ENCODE results near the gene EFCAB6. TPM values are rescaled to one million over a fixed set of nuclear protein-coding genes. Genes with fewer than 3 reads are reported as not detected.

EFCAB6 gene
- total and polyA plus RNA-seq, 9 of the 15 experiments (the other 6 are each of a cell fraction or from before 2014, with no cell fraction given) = 0.06 TPM; not detected in 8

GRCh38 chr22:43737150-43737828 is 74.8 kb downstream of the EFCAB6 start (continued):
- TF ChIP-seq ETS1 (conservative IDR thresholded peaks at IDR 0.05; ENCODE audit: control insufficient read depth, low read depth, low read length) (no peak), SPI1 (IDR thresholded peaks at IDR 0.05; ENCODE audit: borderline replicate concordance, low read depth, low read length) (no peak), ZNF217 (CRISPR knock-in tag; IDR thresholded peaks at IDR 0.05) (no peak), NR3C1 (CRISPR knock-in tag; IDR thresholded peaks at IDR 0.05) (no peak)

DNA sequence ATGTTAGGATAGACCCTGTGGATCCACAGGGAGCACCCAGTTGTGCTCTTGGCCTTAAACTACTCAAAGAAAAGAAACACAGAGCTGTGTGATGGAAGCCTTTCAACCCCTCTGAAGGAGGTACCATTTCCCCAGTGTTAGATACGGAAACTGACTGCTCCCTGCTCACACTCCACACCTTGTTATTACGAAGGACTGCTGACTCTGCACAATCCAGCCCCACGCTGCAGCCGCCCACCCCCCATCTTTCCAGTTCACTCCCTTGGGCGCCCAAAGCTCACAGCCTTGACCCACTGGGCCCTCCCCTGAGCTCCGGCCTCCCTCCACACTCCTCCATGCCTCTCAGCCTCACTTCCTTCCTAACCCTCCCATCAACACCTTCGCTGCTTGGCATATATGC is 75.5 kb downstream of the EFCAB6 start:
- peak; percentile 38 for TF ChIP-seq ZNF316 (IDR thresholded peaks at IDR 0.05)
- peak; percentile 43; the same call in 1 of the 2 replicates for TF ChIP-seq MAFK (IDR thresholded peaks at IDR 0.05; ENCODE audit: low read length)
- TF ChIP-seq C11orf30 (IDR thresholded peaks at IDR 0.05; ENCODE audit: low read depth) = peak; percentile 31; the same call in 1 of the 2 replicates
- TF ChIP-seq GABPB2 (CRISPR knock-in tag; conservative IDR thresholded peaks at IDR 0.05) = no peak
- H3K4me3 ChIP-seq = no peak overlapping the region
- in situ Hi-C loops (cut with MboI) (no loop called here), intact Hi-C loops (cut with micrococcal nuclease) (no loop called here)
- 0% methylated on average over 5 of the region's 7 CpGs for WGBS (ENCODE audit: insufficient coverage, low coverage, missing lambda C conversion rate)
- FAIRE-seq = no peak
- H3K79me2 ChIP-seq (ENCODE audit: control insufficient read depth, insufficient read depth, low read length) = no peaks in the 10 kb centered on the region
- H3K4me1 ChIP-seq (replicated peaks in 1 of 2; ENCODE audit: control insufficient read depth in 2 of 2, insufficient read depth in 2 of 2, low read length in 2 of 2) = no peaks in the 10 kb centered on the region
- POLR2A ChIA-PET = no interaction called here
- H2AFZ ChIP-seq (ENCODE audit: low read depth, low read length) = no peak overlapping the region
- BruUV-seq (replicated peaks) = no TSS peak
- no peak overlapping the region for H3K4me2 ChIP-seq (ENCODE audit: insufficient read depth, low read length)
- H3K27ac ChIP-seq (ENCODE audit: extremely low read depth, low read depth, low read length) = no peak overlapping the region
- H3K9ac ChIP-seq (ENCODE audit: insufficient read depth in 1 of 2, low read depth in 2 of 2, low read length in 2 of 2) = no peak overlapping the region
- H3K9me1 ChIP-seq (ENCODE audit: control insufficient read depth, insufficient read depth, low read length) = no peaks in the 10 kb centered on the region
- H4K20me1 ChIP-seq (replicated peaks; ENCODE audit: control insufficient read depth, insufficient read depth, low read length) = no peaks in the 10 kb centered on the region
- peaks cover 0 to 7% of the 10 kb centered on the region in 2 experiments; a peak in 1 of 5 replicates for H3K27me3 ChIP-seq (ENCODE audit: control insufficient read depth in 2 of 2, insufficient read depth in 2 of 2, low read length in 2 of 2)
- DNase-seq (ENCODE audit: extremely low read depth in 1 of 4, low spot score in 3 of 4) = no peak
- CTCF ChIA-PET (ENCODE audit: low intra/inter-chr PET ratio) = no interaction called here
- H3K36me3 ChIP-seq (ENCODE audit: control insufficient read depth, insufficient read depth, low read length) = no peaks in the 10 kb centered on the region
- no peaks in the 10 kb centered on the region; the same call in 1 of the 2 replicates for H3K9me3 ChIP-seq (replicated peaks; ENCODE audit: control insufficient read depth, insufficient read depth, low read depth, low read length)
- no peak for ATAC-seq

Data from K562 (cell line).